ENCODE results near the gene TNC.

Gene TNC

DNA sequence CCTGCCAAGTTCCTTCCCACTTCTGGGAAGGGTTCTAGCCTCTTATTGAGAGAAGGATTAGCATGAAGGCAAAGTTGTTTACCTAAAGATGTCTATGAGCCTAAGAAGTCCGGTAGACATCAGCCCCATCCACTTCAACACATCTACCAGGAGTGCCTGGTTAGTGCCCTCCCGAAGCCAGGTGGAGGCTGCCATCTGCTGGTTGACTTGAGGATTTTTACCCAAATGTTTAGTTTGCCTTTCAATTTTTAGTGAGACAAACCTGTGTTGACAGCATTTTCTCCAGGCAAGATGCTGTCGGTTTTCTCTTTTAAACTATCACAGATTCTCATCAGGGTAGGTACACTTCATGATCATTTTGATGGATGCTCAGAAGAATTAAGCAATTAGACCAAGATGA lies 104.0 kb downstream of the TNC start:
- TF ChIP-seq POLR2A (IDR thresholded peaks at IDR 0.05; ENCODE audit: low read length), result no peak
- TF ChIP-seq GATA1 (IDR thresholded peaks at IDR 0.05; ENCODE audit: low read depth, low read length), result no peak

DNA sequence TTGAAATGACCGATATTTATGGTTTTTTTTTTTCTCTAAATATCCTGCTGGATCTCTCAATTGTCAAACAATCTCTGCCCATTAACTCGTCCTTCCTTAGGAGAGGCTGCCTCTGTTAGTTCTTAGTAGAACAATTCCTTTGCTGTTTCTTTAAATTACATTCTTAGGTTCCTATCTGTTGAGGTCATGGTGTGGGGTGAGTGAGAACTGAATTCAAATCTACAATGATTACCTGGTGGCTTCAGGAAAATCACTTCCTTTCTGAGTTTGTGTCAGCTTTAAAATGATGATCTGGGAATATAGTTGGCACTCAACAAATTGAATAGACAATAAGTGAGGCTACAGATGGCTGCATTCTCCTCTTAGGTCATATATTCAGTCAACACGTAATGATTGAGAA lies 105.5 kb downstream of the TNC start:
- TF ChIP-seq POLR2A (IDR thresholded peaks at IDR 0.05; ENCODE audit: low read length) (no peak), GATA1 (IDR thresholded peaks at IDR 0.05; ENCODE audit: low read depth, low read length) (no peak)
- DNase-seq, result no peak

More for the DNA sequence above, 104.0 kb downstream of the TNC start:
- peak; percentile 57 to 79 for DNase-seq

DNA sequence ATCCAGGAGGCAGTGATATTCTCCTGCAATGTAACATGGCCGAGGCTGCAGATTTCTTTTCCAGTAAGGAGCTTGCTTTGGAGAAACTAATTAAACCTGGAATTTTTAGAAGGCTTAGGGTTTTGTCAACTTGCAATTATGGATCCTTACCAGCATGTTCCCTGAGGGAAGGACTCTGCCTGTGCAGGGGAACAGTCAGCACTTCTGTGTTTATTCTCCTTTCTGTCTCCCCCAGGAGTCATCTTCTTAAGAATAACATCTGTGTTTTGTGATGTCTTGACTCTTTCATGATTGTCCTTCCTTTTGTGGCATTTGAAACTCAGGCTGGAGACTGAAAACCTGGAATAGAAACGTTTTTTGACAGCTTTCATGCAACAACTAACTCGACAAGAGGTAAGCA lies 107.1 kb downstream of the TNC start:
- TF ChIP-seq GATA1 (IDR thresholded peaks at IDR 0.05; ENCODE audit: low read depth, low read length), result no peak
- TF ChIP-seq POLR2A (IDR thresholded peaks at IDR 0.05; ENCODE audit: low read length), result no peak
- no peak for DNase-seq

DNA sequence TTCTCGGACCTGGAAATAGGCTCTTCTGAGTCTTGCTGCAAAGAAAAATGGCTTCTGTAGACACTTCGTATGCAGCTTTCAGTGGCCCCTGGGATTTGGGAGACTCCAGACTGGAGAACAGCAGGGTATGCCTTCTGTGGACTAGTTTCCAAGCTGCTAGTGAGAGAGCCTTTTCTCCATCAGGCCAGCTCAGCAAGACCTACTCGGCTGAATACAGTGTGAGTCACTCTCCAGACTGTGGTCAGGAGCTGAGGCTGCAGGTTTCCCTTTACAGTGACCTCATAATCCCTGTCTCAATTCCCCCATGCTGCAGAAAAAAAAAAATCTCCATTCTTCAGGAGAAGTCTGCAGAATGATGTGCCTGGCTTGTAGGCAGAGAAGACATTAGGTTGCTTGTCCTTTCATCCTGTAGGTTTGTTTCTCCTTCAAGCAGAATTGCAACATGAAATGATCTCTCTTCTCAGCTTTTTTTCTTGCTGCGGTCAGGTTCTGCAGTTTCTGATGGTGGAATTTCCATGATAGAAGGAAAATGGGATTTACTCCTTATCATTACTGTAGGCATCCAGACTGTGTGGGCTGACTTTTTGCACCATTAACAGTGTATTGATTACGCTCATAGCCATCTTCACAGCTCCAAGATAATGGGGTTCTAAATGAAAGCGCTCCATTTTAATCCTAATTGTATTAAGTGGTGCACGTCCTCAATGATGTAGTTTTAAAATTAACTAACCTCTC lies 109.3 kb downstream of the TNC start:
- no peak for TF ChIP-seq GATA1 (IDR thresholded peaks at IDR 0.05; ENCODE audit: low read depth, low read length)
- TF ChIP-seq POLR2A (IDR thresholded peaks at IDR 0.05; ENCODE audit: low read length), result no peak
- DNase-seq, result no peak

DNA sequence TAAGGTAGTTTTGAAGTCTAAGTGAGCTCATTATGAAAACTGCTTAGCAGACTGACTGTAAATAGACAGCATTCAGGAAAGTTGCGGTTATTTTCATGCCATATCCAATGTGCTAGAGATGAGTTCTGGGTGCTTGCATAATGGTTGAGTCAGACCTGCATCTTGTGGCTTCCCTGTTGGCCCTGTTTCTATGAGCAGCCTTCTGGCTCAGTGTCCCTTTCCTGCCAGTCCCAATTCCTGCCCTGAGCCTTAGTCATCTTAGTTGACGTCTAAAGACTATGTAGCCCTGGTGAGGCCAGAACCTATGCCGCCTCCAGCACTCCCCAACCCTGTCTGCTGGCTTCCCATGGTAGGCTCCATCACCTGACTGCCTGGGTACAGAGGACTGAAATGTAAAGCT lies 111.3 kb downstream of the TNC start:
- no peak for TF ChIP-seq GATA1 (IDR thresholded peaks at IDR 0.05; ENCODE audit: low read depth, low read length)
- TF ChIP-seq POLR2A (IDR thresholded peaks at IDR 0.05; ENCODE audit: low read length), result no peak
- no peak for DNase-seq

DNA sequence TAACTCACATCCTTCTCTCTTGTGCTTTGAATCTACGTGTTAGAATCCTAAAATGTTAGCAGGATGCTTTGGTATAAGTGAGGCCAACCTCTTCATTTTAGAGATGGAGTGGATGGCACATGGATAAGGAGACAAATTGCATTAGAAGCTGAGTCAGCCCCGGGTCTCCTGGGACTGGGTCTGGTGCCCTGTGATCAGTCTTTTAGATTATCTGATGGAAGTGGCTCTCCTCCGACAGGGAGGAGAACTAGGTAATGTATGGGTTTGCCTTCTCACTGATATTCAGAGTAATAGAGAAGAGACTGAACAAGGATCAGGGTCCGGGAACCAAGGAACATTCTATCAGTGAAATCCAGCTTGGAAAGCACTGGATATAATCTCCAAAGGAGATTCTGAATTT lies 112.6 kb downstream of the TNC start:
- TF ChIP-seq POLR2A (IDR thresholded peaks at IDR 0.05; ENCODE audit: low read length), result no peak
- no peak for TF ChIP-seq GATA1 (IDR thresholded peaks at IDR 0.05; ENCODE audit: low read depth, low read length)

DNA sequence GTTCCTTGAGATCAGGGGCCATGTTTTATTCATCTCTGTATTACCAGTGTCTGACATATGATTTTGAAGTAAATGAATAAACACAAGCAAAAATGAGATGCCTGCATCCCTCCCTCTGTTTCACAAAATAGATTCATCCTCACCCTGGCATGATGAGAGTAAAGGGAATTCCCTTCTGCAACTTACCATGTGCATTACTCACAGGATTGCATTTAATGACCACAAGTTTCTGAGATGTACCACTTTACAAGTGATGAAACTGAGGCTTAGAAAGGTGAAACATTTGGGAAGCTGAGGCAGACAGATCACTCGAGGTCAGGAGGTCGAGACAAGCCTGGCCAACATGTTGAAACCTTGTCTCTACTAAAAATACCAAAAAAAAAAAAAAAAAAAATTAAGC lies 113.4 kb downstream of the TNC start:
- TF ChIP-seq GATA1 (IDR thresholded peaks at IDR 0.05; ENCODE audit: low read depth, low read length) (no peak), POLR2A (IDR thresholded peaks at IDR 0.05; ENCODE audit: low read length) (no peak)
- no peak for DNase-seq

More for the DNA sequence above, 112.6 kb downstream of the TNC start:
- no peak for DNase-seq

DNA sequence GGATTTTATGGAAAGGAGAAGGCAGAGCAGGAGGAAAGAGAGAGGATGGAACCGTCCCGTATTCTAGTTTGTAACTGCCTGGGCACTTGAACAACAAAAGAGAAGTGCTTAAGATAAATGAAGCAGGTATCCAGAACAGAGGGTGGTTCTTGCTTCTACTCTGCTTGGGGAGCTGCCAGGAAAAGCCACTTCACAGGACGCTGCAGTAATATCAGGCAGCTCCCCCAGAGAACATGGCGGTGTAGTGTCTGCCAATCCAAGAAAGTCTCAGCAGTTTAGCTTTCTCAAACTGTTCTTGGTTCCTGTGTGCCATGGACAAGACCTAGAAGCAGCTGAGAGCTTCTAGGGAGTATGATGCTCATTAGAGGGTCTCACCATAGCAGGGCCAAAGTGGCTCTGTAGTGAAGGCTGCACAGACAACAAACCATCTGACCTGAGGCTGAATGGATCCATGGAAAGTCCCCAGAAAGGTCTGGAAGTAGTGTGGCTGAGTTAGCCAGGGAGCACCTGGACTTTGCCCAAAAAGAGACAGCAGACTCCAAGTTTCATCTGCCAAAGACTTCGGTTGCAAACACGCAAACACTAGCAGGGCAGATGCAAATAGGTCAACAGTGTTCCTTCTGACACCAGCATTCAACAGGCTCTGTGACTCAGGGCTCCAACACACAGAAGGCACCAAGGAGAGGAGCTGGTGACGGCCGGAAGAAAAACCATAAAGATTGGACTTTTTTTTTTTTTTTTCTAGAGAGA lies 115.4 kb downstream of the TNC start:
- TF ChIP-seq POLR2A (IDR thresholded peaks at IDR 0.05; ENCODE audit: low read length) (no peak), GATA1 (IDR thresholded peaks at IDR 0.05; ENCODE audit: low read depth, low read length) (no peak)
- no peak for DNase-seq

DNA sequence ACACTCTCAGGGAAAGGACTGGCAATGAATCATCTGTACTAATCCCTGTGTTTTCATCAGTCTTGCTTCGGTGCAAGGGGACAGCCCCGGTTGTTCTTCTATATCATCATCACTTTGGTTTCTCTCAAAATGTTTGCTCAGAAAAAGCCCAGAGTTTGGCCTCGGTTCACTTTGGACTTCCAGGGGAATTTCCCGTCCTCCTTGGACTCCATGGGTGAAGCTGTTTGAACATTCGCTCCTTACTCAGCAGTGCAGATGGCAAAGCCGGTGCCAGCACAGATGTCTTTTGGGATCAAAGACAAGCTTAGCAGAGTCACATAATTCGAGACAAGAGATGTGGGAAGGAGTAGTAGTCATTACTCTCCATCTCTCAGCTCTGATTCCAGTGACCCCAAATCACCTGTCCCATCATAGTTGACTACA lies 117.7 kb downstream of the TNC start:
- TF ChIP-seq GATA1 (IDR thresholded peaks at IDR 0.05; ENCODE audit: low read depth, low read length), result no peak
- no peak for TF ChIP-seq POLR2A (IDR thresholded peaks at IDR 0.05; ENCODE audit: low read length)
- DNase-seq, result no peak

DNA sequence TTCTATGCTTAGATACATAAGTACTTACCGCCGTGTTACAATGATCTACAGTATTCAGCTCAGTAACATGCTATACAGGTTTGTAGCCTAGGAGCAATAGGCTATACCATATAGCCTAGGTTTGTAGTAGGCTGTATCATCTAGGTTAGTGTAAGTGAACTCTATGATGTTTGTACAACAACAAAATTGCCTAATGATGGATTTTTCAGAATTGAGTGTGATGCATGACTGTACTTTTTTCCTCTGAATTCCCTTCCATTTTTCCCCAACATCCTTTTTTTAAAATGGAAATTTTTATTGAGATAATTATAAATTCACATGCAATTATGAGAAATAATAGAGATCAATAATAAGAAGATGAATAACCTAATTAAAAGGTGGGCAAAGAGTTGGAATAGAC lies 119.6 kb downstream of the TNC start:
- no peak for DNase-seq
- TF ChIP-seq POLR2A (IDR thresholded peaks at IDR 0.05; ENCODE audit: low read length), result no peak
- no peak for TF ChIP-seq GATA1 (IDR thresholded peaks at IDR 0.05; ENCODE audit: low read depth, low read length)

DNA sequence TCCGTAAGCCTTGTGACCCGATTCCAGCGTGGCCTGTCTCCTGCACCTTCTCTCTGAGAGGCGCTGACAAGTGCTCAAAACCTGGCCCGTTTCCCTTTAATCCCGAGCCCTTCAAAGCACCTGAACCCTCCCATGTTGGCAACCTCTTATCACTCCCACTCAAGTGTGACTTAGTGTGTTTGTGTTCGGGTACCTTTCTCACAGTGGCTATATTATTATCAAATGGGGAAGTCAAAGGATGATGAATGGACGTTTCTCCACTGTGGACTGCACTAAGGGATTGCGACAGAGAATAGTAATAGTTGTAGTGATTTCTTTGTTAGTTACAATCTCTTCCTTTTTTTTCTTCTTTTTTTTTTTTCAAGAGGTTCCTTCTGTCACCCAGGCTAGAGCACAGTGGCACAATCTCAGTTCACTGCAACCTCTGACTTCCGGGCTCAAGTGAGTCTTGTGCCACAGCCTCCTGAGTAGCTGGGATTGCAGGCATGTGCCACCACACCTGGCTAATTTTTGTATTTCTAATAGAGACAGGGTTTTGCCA lies 122.2 kb downstream of the TNC start:
- no peak for DNase-seq
- TF ChIP-seq POLR2A (IDR thresholded peaks at IDR 0.05; ENCODE audit: low read length) (no peak), GATA1 (IDR thresholded peaks at IDR 0.05; ENCODE audit: low read depth, low read length) (no peak)

DNA sequence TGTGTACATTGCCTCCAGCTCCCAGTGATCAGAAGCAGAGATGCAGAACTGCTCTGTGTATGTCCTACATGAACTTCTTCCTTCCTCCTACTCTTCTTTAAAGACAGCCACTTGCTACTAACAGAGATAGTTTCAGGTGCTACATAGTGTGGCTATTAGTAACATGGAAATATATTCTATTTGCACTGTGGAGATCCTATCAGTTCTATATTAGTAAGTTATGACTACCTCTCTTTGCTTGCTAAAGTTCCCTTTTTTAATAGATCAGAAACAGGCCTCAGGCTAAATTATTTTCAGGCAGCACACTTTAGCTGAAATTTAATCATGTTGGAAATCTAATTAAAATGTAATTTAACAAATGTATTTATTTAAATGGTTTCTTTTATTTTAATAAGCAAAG lies 123.2 kb downstream of the TNC start:
- no peak for DNase-seq
- TF ChIP-seq POLR2A (IDR thresholded peaks at IDR 0.05; ENCODE audit: low read length) (no peak), GATA1 (IDR thresholded peaks at IDR 0.05; ENCODE audit: low read depth, low read length) (no peak)

DNA sequence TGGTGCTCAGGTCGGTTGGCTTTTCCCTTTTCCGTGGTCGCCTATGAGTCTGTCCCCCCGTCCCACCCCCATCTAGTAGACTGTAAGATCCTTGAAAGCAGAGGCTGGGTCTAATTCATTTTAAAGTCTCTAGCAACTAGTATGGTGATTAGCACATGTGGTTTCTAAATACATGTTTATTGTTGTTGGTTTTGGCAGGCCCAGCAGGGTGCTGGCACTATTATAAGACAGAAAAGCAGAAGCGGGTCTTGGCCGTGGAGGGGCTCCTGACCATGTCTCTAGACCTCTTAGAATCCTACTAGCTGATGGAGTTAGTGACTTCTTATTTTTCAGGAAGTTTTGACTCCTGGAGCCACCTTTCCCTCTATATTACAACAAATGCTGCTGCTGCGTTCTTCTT lies 126.1 kb downstream of the TNC start:
- no peak for TF ChIP-seq GATA1 (IDR thresholded peaks at IDR 0.05; ENCODE audit: low read depth, low read length)
- TF ChIP-seq POLR2A (IDR thresholded peaks at IDR 0.05; ENCODE audit: low read length), result no peak
- DNase-seq, result no peak

DNA sequence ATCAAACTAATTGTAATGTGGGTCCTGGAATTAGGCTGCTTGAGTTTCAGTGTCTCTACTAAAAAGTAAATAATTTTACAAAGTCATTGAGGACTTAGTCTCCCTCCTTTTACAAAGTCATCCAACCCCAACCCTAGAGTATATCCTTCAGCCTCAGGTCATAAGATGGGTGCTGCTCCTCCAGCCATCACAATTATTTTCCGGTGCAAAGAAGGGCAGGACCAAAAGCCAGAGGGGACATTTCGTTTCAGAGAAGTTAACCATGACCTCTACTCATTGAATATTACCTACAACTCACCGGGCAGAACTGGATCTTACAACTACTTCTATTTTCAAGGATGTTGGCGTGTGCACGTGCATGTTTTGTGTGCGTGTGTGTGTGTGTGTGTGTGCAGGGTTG lies 127.1 kb downstream of the TNC start:
- DNase-seq, result no peak
- TF ChIP-seq POLR2A (IDR thresholded peaks at IDR 0.05; ENCODE audit: low read length), result no peak
- no peak for TF ChIP-seq GATA1 (IDR thresholded peaks at IDR 0.05; ENCODE audit: low read depth, low read length)

Data from erythroblast (primary cell).